ENCODE data around the gene ST6GALNAC2.

Gene ST6GALNAC2

GRCh38 chr17:76547642-76548202 lies 37.9 kb downstream of the ST6GALNAC2 start:
- no peak overlapping the region for H3K27ac Mint-ChIP-seq
- no peaks in the 10 kb centered on the region for H3K9me3 Mint-ChIP-seq
- H3K27me3 Mint-ChIP-seq = peaks cover under 1% of the 10 kb centered on the region
- ATAC-seq (ENCODE audit: low read depth) (no peak), DNase-seq (ENCODE audit: low spot score in 2 of 2) (no peak)
- H3K4me3 Mint-ChIP-seq = no peak overlapping the region
- H3K4me1 Mint-ChIP-seq = no peaks in the 10 kb centered on the region
- H3K36me3 Mint-ChIP-seq = no peaks in the 10 kb centered on the region

GRCh38 chr17:76547183-76547641 lies 38.4 kb downstream of the ST6GALNAC2 start:
- Mint-ChIP-seq H3K9me3 (no peaks in the 10 kb centered on the region), H3K36me3 (no peaks in the 10 kb centered on the region), H3K4me3 (no peak overlapping the region), H3K4me1 (no peaks in the 10 kb centered on the region), H3K27ac (no peak overlapping the region), H3K27me3 (peaks cover 2% of the 10 kb centered on the region)
- peak; percentile 58 to 67 for DNase-seq (ENCODE audit: low spot score in 2 of 2)
- peak; percentile 98 for ATAC-seq (ENCODE audit: low read depth)

- peaks cover 2% of the 10 kb centered on the region for H3K27me3 Mint-ChIP-seq
- no peak overlapping the region for H3K27ac Mint-ChIP-seq
- no peak for ATAC-seq (ENCODE audit: low read depth)
- no peaks in the 10 kb centered on the region for H3K36me3 Mint-ChIP-seq
- DNase-seq (ENCODE audit: low spot score in 2 of 2) = no peak
- H3K9me3 Mint-ChIP-seq = no peaks in the 10 kb centered on the region
- no peaks in the 10 kb centered on the region for H3K4me1 Mint-ChIP-seq
- H3K4me3 Mint-ChIP-seq = no peak overlapping the region
These were observed 39.0 kb downstream of the ST6GALNAC2 start for GRCh38 chr17:76546556-76547182.

- no peak overlapping the region for H3K27ac Mint-ChIP-seq
- H3K4me1 Mint-ChIP-seq = peaks cover under 1% of the 10 kb centered on the region
- no peak for ATAC-seq (ENCODE audit: low read depth)
- H3K27me3 Mint-ChIP-seq = peaks cover 2% of the 10 kb centered on the region
- no peak overlapping the region for H3K4me3 Mint-ChIP-seq
- H3K9me3 Mint-ChIP-seq = no peaks in the 10 kb centered on the region
- DNase-seq (ENCODE audit: low spot score in 2 of 2) = no peak
- no peaks in the 10 kb centered on the region for H3K36me3 Mint-ChIP-seq
These were observed 39.6 kb downstream of the ST6GALNAC2 start for GRCh38 chr17:76545918-76546555.

- Mint-ChIP-seq H3K36me3 (no peaks in the 10 kb centered on the region), H3K4me1 (peaks cover 8% of the 10 kb centered on the region), H3K4me3 (no peak overlapping the region), H3K27me3 (peaks cover 2% of the 10 kb centered on the region), H3K27ac (no peak overlapping the region), H3K9me3 (no peaks in the 10 kb centered on the region)
- ATAC-seq (ENCODE audit: low read depth) (no peak), DNase-seq (ENCODE audit: low spot score in 2 of 2) (no peak)
These were observed 40.9 kb downstream of the ST6GALNAC2 start for GRCh38 chr17:76544546-76545365.

- H3K27ac Mint-ChIP-seq = no peak overlapping the region
- H3K9me3 Mint-ChIP-seq = no peaks in the 10 kb centered on the region
- H3K4me1 Mint-ChIP-seq = peaks cover 12% of the 10 kb centered on the region
- no peak for DNase-seq (ENCODE audit: low spot score in 2 of 2)
- no peak overlapping the region for H3K4me3 Mint-ChIP-seq
- ATAC-seq (ENCODE audit: low read depth) = no peak
- H3K27me3 Mint-ChIP-seq = peaks cover 5% of the 10 kb centered on the region
- peaks cover 3% of the 10 kb centered on the region for H3K36me3 Mint-ChIP-seq
These were observed 41.7 kb downstream of the ST6GALNAC2 start for GRCh38 chr17:76543826-76544545.

- peaks cover 12% of the 10 kb centered on the region for H3K4me1 Mint-ChIP-seq
- no peak overlapping the region for H3K27ac Mint-ChIP-seq
- DNase-seq (ENCODE audit: low spot score in 2 of 2) = no peak
- peaks cover 5% of the 10 kb centered on the region for H3K27me3 Mint-ChIP-seq
- no peak for ATAC-seq (ENCODE audit: low read depth)
- H3K4me3 Mint-ChIP-seq = no peak overlapping the region
- peaks cover 3% of the 10 kb centered on the region for H3K36me3 Mint-ChIP-seq
- no peaks in the 10 kb centered on the region for H3K9me3 Mint-ChIP-seq
These were observed 42.2 kb downstream of the ST6GALNAC2 start for GRCh38 chr17:76543482-76543825.

GRCh38 chr17:76542984-76543383 lies 42.7 kb downstream of the ST6GALNAC2 start:
- H3K36me3 Mint-ChIP-seq = peaks cover 3% of the 10 kb centered on the region
- no peak overlapping the region for H3K4me3 Mint-ChIP-seq
- H3K4me1 Mint-ChIP-seq = peaks cover 15% of the 10 kb centered on the region
- ATAC-seq (ENCODE audit: low read depth) = no peak
- H3K27me3 Mint-ChIP-seq = peaks cover 5% of the 10 kb centered on the region
- no peaks in the 10 kb centered on the region for H3K9me3 Mint-ChIP-seq
- H3K27ac Mint-ChIP-seq = no peak overlapping the region
- no peak for DNase-seq (ENCODE audit: low spot score in 2 of 2)

GRCh38 chr17:76542566-76542971 lies 43.1 kb downstream of the ST6GALNAC2 start:
- no peaks in the 10 kb centered on the region for H3K9me3 Mint-ChIP-seq
- peaks cover 5% of the 10 kb centered on the region for H3K27me3 Mint-ChIP-seq
- H3K4me3 Mint-ChIP-seq = no peak overlapping the region
- no peak overlapping the region for H3K27ac Mint-ChIP-seq
- DNase-seq (ENCODE audit: low spot score in 2 of 2) (no peak), ATAC-seq (ENCODE audit: low read depth) (no peak)
- H3K4me1 Mint-ChIP-seq = peaks cover 15% of the 10 kb centered on the region
- H3K36me3 Mint-ChIP-seq = peaks cover 3% of the 10 kb centered on the region

- DNase-seq (ENCODE audit: low spot score in 2 of 2) = no peak
- ATAC-seq (ENCODE audit: low read depth) = no peak
- Mint-ChIP-seq H3K4me1 (peaks cover 15% of the 10 kb centered on the region), H3K4me3 (no peak overlapping the region), H3K27ac (no peak overlapping the region), H3K27me3 (peaks cover 5% of the 10 kb centered on the region), H3K36me3 (peaks cover 3% of the 10 kb centered on the region), H3K9me3 (no peaks in the 10 kb centered on the region)
These were observed 43.8 kb downstream of the ST6GALNAC2 start for GRCh38 chr17:76541739-76542454.

- Mint-ChIP-seq H3K4me3 (no peak overlapping the region), H3K27ac (no peak overlapping the region), H3K36me3 (peaks cover 3% of the 10 kb centered on the region), H3K9me3 (no peaks in the 10 kb centered on the region), H3K27me3 (peaks cover 7% of the 10 kb centered on the region), H3K4me1 (peaks cover 15% of the 10 kb centered on the region)
- ATAC-seq (ENCODE audit: low read depth) = peak; percentile 51
- DNase-seq (ENCODE audit: low spot score in 2 of 2) = no peak
These were observed 45.0 kb downstream of the ST6GALNAC2 start for GRCh38 chr17:76540381-76541300.

- ATAC-seq (ENCODE audit: low read depth) (no peak), DNase-seq (ENCODE audit: low spot score in 2 of 2) (no peak)
- Mint-ChIP-seq H3K36me3 (peaks cover 3% of the 10 kb centered on the region), H3K27ac (no peak within 1 kb of the TSS), H3K4me3 (peak within 1 kb of the TSS; percentile 68), H3K27me3 (peaks cover 7% of the 10 kb centered on the region), H3K9me3 (no peaks in the 10 kb centered on the region), H3K4me1 (peaks cover 18% of the 10 kb centered on the region)
These were observed 45.9 kb downstream of the ST6GALNAC2 start, which contains the start of gene PRCD for GRCh38 chr17:76539631-76540271. Gene PRCD, plus strand, starts transcription at chr17:76540044. Its CDS starts 98 bp downstream, at chr17:76540142.
